Limb (tissue), 2 donors: ENCODE data around the gene GAREM1.
A peak's percentile ranks its signal among the peaks of the same experiment; 100 is the strongest.
"Not testable (repeated sequence)": the region's sequence is repeated elsewhere in the genome, so short reads cannot be mapped to it uniquely, and the experiment has no call there.

Source experiments
- DNase-seq, 2 donors: peaks; one replicate each; pipeline ENCODE4 v3.0.0-alpha.2; 2016; ENCODE audit errors: extremely low spot score in 2 of 2

GAREM1 gene

GRCh38 chr18:32293107-32293506 is 177.6 kb downstream of the GAREM1 start:
- DNase-seq = no peak

DNA sequence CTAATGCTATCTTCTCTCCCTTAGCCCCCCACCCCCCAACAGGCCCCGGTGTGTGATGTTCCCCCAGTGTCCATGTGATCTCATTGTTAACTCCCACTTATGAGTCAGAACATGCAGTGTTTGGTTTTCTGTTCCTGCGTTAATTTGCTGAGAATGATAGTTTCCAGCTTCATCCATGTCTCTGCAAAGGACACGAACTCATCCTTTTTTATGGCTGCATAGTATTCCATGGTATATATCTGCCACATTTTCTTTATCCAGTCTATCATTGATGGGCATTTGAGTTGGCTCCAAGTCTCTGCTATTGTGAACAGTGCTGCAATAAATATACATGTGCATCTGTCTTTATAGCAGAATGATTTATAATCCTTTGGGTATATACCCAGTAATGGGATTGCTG is 179.1 kb downstream of the GAREM1 start:
- DNase-seq = not testable (repeated sequence)

DNA sequence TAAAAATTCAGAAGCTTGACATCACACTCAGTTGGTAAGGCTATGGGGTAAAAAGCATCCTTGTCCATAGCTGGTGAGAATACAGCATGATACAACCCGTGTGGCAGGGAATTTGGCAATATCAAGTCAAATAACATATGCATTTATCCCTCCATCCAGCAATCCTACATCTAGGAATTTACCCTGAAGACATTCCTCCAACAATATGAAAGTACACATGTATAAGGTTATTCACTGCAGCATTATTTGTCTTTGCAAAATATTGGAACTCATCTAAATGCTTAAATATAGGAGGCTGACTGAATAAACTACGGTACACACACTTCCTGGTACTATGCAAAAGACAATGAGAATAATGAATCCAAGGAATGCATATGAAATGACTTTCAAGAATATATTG is 179.9 kb downstream of the GAREM1 start:
- DNase-seq = no peak

- DNase-seq = peak in 1 of 2 donors; percentile 42
Observed at GRCh38 chr18:32289483-32290075, 181.1 kb downstream of the GAREM1 start.

DNA sequence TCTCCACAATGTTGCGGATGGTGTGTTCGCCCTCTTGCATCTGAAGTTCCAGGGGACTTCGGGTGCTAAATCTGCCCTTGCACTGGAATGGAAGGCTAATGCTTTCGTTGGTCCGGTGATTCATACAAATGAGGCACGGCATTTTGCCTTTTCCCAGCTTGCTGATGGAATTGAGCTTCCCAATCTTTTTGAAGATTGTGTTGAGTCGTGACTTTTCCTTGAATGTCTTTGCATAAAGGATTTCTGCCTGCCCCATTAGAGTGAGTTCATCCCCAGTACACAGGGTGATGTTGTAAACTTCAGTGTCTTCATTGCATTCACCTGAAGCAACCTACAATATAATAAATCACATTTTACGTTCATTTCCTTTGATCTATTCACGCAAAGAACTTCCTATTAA is 182.8 kb downstream of the GAREM1 start:
- DNase-seq = no peak

GRCh38 chr18:32287249-32287648 is 183.4 kb downstream of the GAREM1 start:
- DNase-seq = no peak

DNA sequence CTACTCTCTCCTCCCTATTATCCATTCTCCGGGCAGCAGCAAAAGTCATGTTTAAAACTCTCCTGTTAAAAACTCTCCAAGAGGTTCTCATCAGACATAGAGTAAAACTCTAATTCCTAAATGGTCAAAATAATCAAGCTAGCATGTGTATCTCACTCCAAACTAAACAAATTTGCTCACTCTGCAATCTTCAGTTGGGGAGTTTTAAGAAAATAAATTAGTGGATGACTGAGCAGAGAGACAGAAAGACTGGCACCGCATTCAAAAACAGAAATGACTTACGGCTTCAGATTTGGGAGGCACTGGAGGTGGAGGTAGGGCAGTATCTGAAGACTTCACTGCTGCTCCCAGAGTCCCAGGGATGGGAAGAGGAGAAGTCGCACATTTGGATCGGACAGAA is 183.9 kb downstream of the GAREM1 start:
- DNase-seq = no peak

DNA sequence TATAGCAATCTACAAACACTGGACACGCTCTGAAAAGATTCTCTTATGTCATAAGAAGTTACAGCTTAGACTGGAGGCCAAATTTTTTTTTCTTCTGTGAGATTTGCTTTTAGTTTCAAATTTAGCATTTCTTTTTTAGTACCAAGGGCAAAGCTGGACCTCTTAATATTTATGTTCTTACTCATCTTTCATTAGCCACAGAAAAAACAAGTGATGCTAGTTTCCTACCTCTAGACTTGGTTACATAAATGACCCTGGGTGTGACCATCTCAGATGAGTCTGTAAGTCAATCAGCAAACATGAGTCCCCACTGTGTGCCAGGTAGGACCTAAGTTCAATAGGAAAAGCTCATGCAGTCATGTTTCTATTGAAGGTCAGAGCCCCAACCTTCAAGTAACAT is 186.4 kb downstream of the GAREM1 start:
- no peak for DNase-seq

GRCh38 chr18:32280911-32281310 is 189.8 kb downstream of the GAREM1 start:
- no peak for DNase-seq

- no peak for DNase-seq
Observed at GRCh38 chr18:32280188-32280783, 190.4 kb downstream of the GAREM1 start.

DNA sequence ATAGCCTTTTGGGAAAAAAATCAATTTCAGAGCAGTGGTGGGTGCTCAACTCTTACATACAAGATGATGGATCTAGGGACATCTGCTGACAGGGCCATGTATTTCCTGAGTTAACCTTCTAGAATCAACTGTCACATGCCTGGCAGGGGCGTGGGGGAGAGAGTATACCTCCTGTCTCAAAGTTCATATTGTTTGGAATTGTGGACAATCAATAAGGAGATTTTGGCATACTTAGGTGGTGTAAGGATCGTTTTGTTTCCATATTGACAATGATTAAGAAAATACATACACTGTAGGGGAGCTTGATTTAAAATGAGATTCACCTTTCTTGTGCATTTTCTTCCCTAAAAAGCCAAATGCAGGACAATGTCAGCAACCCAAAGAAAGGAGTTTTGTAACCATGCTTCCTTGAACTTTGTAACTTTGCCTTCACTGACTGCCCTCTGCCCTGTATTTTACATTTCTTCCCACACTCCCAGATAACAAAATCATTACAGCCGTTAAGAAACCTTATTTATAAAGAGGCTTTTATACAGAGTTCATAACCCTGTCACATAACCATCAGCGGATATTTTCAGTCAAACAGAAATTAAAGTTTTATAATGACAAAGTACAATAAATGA is 192.4 kb downstream of the GAREM1 start:
- no peak for DNase-seq

DNA sequence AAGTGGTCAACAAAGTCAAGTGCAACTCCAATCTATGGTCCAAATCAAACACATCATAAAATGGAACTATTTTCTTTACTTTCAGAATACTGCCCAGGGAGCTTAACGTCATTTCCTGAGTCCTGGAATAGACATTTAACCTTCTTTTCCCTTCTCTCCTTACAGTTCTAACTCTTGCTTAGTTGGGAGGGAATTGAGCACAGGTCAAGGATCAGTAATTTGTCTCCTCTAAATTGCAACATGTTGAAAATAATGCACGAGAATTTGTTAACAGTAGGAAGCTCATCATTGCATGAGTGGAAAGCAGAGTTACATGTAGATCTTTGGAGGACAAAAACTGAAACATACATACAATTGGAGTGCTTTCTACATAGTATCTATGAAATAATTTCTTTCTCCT is 193.1 kb downstream of the GAREM1 start:
- no peak for DNase-seq

DNA sequence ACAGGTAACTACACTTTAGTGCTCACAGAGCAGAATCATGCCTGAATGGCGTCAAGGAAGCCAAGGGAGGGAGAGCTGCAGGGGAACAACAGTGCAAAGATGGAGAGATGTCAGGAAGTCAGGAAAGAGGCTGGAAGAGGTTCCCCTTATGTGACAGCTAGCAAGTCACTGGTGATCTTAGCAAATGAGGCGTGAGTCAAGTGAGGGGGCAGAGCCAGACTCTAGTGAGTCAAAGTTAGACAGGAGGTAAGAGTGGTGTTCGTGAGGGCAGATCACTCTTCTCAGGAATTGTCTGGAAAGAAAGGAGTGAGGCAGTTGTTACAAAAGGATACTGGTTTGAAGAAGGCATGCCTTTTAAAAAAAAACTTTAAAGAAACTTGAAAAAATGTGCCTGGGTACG is 193.8 kb downstream of the GAREM1 start:
- no peak for DNase-seq

- DNase-seq = no peak
Observed at GRCh38 chr18:32276256-32276655, 194.4 kb downstream of the GAREM1 start.

DNA sequence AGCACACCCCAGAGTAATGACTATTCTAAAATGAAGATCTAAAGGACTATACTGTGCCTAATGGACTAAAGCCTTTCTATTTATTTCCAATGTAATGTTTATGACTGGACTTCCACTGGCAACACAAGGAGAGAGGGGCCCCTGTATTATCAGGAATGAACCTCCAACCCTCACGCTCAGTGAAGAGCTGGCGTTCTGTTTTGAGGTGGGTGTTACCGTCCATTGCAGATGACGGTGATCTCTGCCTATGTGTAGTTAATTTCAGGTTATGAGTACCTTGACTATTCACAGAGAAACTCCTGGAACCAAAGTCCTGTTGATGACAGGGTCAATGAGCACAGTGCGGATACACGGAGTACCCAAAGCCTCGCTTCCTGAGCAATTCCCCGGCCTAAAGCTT is 195.5 kb downstream of the GAREM1 start:
- DNase-seq = no peak

GRCh38 chr18:32274307-32274706 is 196.4 kb downstream of the GAREM1 start:
- DNase-seq = no peak

- DNase-seq = peak in 1 of 2 donors; percentile 70
Observed at GRCh38 chr18:32271672-32272208, 198.9 kb downstream of the GAREM1 start.

DNA sequence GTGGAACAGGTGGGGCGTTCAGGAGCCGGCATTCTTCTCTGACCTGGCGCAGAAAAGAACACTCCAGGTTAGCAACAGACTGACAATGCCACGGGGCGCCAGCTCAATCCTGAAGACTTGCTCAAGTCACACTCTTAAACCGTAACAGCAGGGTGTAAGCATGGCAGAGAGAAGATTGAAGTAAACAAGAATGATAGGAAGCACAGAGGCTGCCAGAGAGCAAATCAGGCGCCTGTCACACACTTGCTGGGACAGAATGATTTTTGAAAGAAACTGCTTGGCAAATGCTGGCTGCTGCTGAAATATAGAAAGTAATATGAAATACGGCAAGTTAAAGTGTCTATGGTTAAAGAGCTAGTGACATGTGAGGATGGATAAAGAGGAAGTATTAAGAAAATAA is 200.3 kb downstream of the GAREM1 start:
- DNase-seq = no peak

- no peak for DNase-seq
Observed at GRCh38 chr18:32267463-32267862, 203.2 kb downstream of the GAREM1 start.

DNA sequence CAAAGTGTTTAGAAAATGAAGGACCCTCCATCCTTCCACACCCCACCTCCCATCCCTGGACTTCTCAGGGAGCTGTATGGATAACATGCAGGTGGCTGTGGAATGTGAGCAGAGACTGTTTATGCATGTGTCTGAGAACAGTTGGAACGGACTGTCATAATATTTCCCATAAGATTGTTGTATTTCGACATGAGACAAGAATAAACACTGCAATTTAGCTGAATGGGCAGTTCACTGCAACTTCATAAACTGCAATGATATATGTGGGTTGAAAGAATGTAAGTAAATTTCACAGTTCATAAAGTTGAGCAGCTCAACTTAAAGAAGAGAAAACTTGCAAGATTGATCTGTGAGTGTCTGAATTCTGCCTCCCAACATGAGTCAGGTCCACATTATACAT is 206.3 kb downstream of the GAREM1 start:
- DNase-seq = no peak

- no peak for DNase-seq
Observed at GRCh38 chr18:32262092-32262491, 208.6 kb downstream of the GAREM1 start.

DNA sequence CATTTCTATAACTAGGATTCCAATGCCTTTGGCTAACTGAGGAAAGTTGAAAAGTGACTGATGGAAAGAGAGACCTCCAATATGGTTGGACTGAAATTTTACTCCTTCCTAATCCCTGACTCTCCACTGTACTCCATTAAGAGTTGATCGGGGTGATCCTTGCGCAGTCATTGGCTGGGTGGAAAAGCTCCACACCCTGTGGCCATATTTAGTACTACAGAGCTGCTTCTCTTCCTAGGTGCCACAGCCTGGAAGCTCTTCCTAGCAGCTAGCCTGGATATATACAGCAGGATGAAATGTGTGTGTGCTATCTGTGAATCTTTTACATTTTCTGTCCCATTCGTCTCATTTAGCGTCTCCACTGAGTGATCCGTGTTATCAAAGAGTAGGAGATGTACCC is 209.7 kb downstream of the GAREM1 start:
- DNase-seq = no peak

DNA sequence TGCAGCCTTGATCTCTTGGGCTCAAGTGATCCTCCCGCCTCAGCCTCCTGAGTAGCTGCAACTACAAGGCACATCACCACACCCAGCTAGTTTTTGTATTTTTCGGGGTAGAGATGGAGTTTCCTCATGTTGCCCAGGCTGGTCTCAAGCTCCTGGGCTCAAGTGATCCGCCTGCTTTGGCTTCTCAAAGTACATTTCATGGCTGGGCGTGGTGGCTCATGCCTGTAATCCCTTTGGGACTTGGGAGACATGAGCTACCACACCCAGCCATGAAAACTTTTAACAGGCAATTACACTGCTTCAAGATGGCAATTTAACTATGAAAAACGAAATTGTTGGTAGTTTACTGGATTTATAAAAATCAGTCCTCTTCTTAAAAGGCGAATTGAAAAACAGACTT is 211.1 kb downstream of the GAREM1 start:
- no peak for DNase-seq
